SK-N-SH (cell line): Measurements from ENCODE around the gene RAD51B. TPM values are rescaled to one million over a fixed set of nuclear protein-coding genes. Genes with fewer than 3 reads are reported as not detected.

Source experiments
- CTCF ChIA-PET: fragments of 300-600, 350-600 bp; formaldehyde crosslinking; extraction: SDS; loops from one replicate; lab custom pipeline; 2021; lab: Yijun Ruan, JAX
- POLR2A ChIA-PET: fragments of 350-600 bp; sonication (Branson Sonifier 250); formaldehyde crosslinking; extraction: SDS; loops from one replicate; lab custom pipeline; 2020; ENCODE audit warnings: antibody characterized with exemption, inconsistent platforms; lab: Yijun Ruan, JAX
- DNase-seq: peaks from one replicate; pipeline ENCODE4 v3.0.0; 2012
- H2AFZ ChIP-seq: fragments of 200-600 bp; sonication (generic); 2 replicates; pipeline ENCODE4 v1.8.1; 2016; ENCODE audit warnings: antibody characterized with exemption, mild to moderate bottlenecking, low read depth
- H3F3A ChIP-seq: fragments of 200-600 bp; sonication (generic); replicated peaks from 2 replicates; pipeline ENCODE3; 2016; ENCODE audit warnings: antibody characterized with exemption, mild to moderate bottlenecking; ENCODE audit not compliant: insufficient read depth
- H3K27ac ChIP-seq, 2 experiments: fragments of 200-500 bp in 1 of 2; fragments of 200-600 bp in 1 of 2; sonication (Bioruptor generic) in 1 of 2; sonication (generic), shearing (Covaris generic) in 1 of 2; 2 replicates each; pipeline versions ENCODE4 v1.5.1 to v1.6.1; 2014 to 2016; ENCODE audit warnings: low read depth in 2 of 2, inconsistent platforms in 1 of 2, low read length in 1 of 2, mild to moderate bottlenecking in 1 of 2, mixed read lengths in 1 of 2
- H3K27me3 ChIP-seq: fragments of 200-600 bp; sonication (generic), shearing (Covaris generic); 2 replicates; pipeline ENCODE4 v1.6.1; 2016; ENCODE audit warnings: mixed run types; ENCODE audit not compliant: insufficient read depth
- H3K36me3 ChIP-seq, 2 experiments: fragments of 200-500 bp in 1 of 2; fragments of 200-600 bp in 1 of 2; sonication (Bioruptor generic) in 1 of 2; sonication (generic) in 1 of 2; replicated peaks in 1 of 2; 2 replicates each; pipeline versions ENCODE3 to v1.5.1; 2014 to 2016; ENCODE audit warnings: low read length in 1 of 2, mild to moderate bottlenecking in 1 of 2; ENCODE audit not compliant: insufficient read depth in 2 of 2, control insufficient read depth in 1 of 2
- H3K4me1 ChIP-seq, 2 experiments: fragments of 200-500 bp in 1 of 2; fragments of 200-600 bp in 1 of 2; sonication (Bioruptor generic) in 1 of 2; sonication (generic), shearing (Covaris generic) in 1 of 2; 2 replicates each; pipeline versions ENCODE4 v1.5.1 to v1.6.1; 2014 to 2016; ENCODE audit warnings: low read depth in 1 of 2, low read length in 1 of 2, mixed run types in 1 of 2; ENCODE audit not compliant: insufficient read depth in 2 of 2, control insufficient read depth in 1 of 2
- H3K4me2 ChIP-seq: fragments of 200-600 bp; sonication (generic), shearing (Covaris generic); 2 replicates; pipeline ENCODE4 v1.6.1; 2017; ENCODE audit warnings: mixed run types
- H3K4me3 ChIP-seq, 2 experiments: fragments of 200-500 bp in 1 of 2; fragments of 200-600 bp in 1 of 2; sonication (Bioruptor generic) in 1 of 2; sonication (generic), shearing (Covaris generic) in 1 of 2; 2 replicates each; pipeline versions ENCODE4 v1.5.1 to v1.8.1; 2014 to 2016; ENCODE audit warnings: low read depth in 2 of 2, inconsistent platforms in 1 of 2, low read length in 1 of 2, mild to moderate bottlenecking in 1 of 2, mixed read lengths in 1 of 2, moderate library complexity in 1 of 2
- H3K79me2 ChIP-seq: fragments of 200-600 bp; sonication (generic); 2 replicates; pipeline ENCODE4 v1.8.1; 2017; ENCODE audit warnings: mild to moderate bottlenecking; ENCODE audit not compliant: insufficient read depth
- H3K9ac ChIP-seq: fragments of 200-600 bp; sonication (generic); 2 replicates; pipeline ENCODE4 v1.6.1; 2017; ENCODE audit warnings: mixed run types
- H3K9me2 ChIP-seq: fragments of 200-600 bp; sonication (generic); 2 replicates; pipeline ENCODE4 v1.6.1; 2017; ENCODE audit warnings: mixed run types
- H3K9me3 ChIP-seq: fragments of 200-600 bp; sonication (generic); 2 replicates; pipeline ENCODE4 v1.6.1; 2017; ENCODE audit warnings: mixed run types, mild to moderate bottlenecking, moderate library complexity
- H4K20me1 ChIP-seq: fragments of 200-600 bp; sonication (generic); 2 replicates; pipeline ENCODE4 v1.6.1; 2017; ENCODE audit warnings: mild to moderate bottlenecking, mixed run types; ENCODE audit not compliant: insufficient read depth
- CHD2 ChIP-seq: fragments of 150-350 bp; IDR thresholded peaks from 2 replicates; pipeline ENCODE4 v1.6.1; 2018; ENCODE audit warnings: low read length; ENCODE audit not compliant: partially characterized antibody
- EP300 ChIP-seq, 2 experiments: IDR thresholded peaks; 2 replicates each; pipeline versions ENCODE4 v1.4.0 to v1.6.1; 2012; ENCODE audit warnings: borderline replicate concordance in 1 of 2, low read depth in 1 of 2, low read length in 1 of 2
- FOSL2 ChIP-seq: IDR thresholded peaks from 2 replicates; pipeline ENCODE4 v1.4.0; 2012; ENCODE audit warnings: low read depth, mild to moderate bottlenecking, moderate library complexity, borderline replicate concordance
- FOXJ3 ChIP-seq: sonication (generic); formaldehyde crosslinking; IDR thresholded peaks from 2 replicates; pipeline ENCODE4 v1.5.1; 2020; ENCODE audit warnings: mild to moderate bottlenecking, missing genetic modification reagents
- FOXM1 ChIP-seq: IDR thresholded peaks from 2 replicates; pipeline ENCODE4 v1.4.0; 2012; ENCODE audit warnings: low read depth, mild to moderate bottlenecking
- JUND ChIP-seq: IDR thresholded peaks from 2 replicates; pipeline ENCODE4 v1.4.0; 2012
- MAX ChIP-seq: IDR thresholded peaks from 2 replicates; pipeline ENCODE4 v1.4.0; 2012; ENCODE audit warnings: low read depth
- MEF2A ChIP-seq: IDR thresholded peaks from 2 replicates; pipeline ENCODE4 v1.4.0; 2012; ENCODE audit warnings: low read depth, borderline replicate concordance
- NFIC ChIP-seq: IDR thresholded peaks from 2 replicates; pipeline ENCODE4 v1.4.0; 2012; ENCODE audit warnings: borderline replicate concordance
- POLR2AphosphoS5 ChIP-seq: IDR thresholded peaks from 2 replicates; pipeline ENCODE4 v1.6.1; 2012; ENCODE audit warnings: low read depth, low read length
- RAD21 ChIP-seq: IDR thresholded peaks from 2 replicates; pipeline ENCODE4 v1.6.1; 2012; ENCODE audit warnings: mild to moderate bottlenecking, low read length
- RFX5 ChIP-seq: IDR thresholded peaks from 2 replicates; pipeline ENCODE4 v1.6.1; 2012; ENCODE audit warnings: mild to moderate bottlenecking, improper control_type of control experiment, low read length
- RXRA ChIP-seq: IDR thresholded peaks from 2 replicates; pipeline ENCODE4 v1.4.0; 2012; ENCODE audit warnings: low read depth, mild to moderate bottlenecking, borderline replicate concordance
- SIN3A ChIP-seq: IDR thresholded peaks from 2 replicates; pipeline ENCODE4 v1.6.1; 2012; ENCODE audit warnings: low read depth, mild to moderate bottlenecking, low read length, moderate library complexity, borderline replicate concordance
- TAF1 ChIP-seq: IDR thresholded peaks from 2 replicates; pipeline ENCODE4 v1.6.1; 2012; ENCODE audit warnings: low read depth, mild to moderate bottlenecking, low read length, moderate library complexity, borderline replicate concordance
- TCF12 ChIP-seq: IDR thresholded peaks from 2 replicates; pipeline ENCODE4 v1.4.0; 2012
- TEAD4 ChIP-seq: IDR thresholded peaks from 2 replicates; pipeline ENCODE4 v1.4.0; 2012; ENCODE audit warnings: mild to moderate bottlenecking, borderline replicate concordance; ENCODE audit not compliant: insufficient read depth
- USF1 ChIP-seq: IDR thresholded peaks from 2 replicates; pipeline ENCODE4 v1.4.0; 2012; ENCODE audit warnings: low read depth, borderline replicate concordance
- WGBS: methylation state at CpG from one replicate; pipeline ENCODE4 v1.1.6; 2017; ENCODE audit warnings: low lambda C conversion rate; 5-methylcytosine and 5-hydroxymethylcytosine counted together
- polyA plus RNA-seq, 3 experiments: library from polyadenylated mRNA; depleted of rRNA; stranded (reverse); fragments of >200 nt; gene quantifications; 2 replicates each; pipeline ENCODE4 v1.2.3, GENCODE V29; 2012
- TF ChIP-seq, protein P1 (sequence below): fragments of 150-350 bp; IDR thresholded peaks from 2 replicates; pipeline ENCODE4 v1.6.1; 2017; ENCODE audit warnings: antibody characterized with exemption, low read length, low read depth, borderline replicate concordance
- TF ChIP-seq, protein P2 (sequence below): IDR thresholded peaks from 2 replicates; pipeline ENCODE4; 2012

RAD51B gene
- polyA plus RNA-seq, 1 of the 3 experiments (the other 2 are of a cell fraction): 6.0 TPM

- TF ChIP-seq, protein P1, sequence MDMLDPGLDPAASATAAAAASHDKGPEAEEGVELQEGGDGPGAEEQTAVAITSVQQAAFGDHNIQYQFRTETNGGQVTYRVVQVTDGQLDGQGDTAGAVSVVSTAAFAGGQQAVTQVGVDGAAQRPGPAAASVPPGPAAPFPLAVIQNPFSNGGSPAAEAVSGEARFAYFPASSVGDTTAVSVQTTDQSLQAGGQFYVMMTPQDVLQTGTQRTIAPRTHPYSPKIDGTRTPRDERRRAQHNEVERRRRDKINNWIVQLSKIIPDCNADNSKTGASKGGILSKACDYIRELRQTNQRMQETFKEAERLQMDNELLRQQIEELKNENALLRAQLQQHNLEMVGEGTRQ: no peak
Measured at GRCh38 chr14:68124050-68124449, 304.5 kb downstream of the RAD51B start (continued).

DNA sequence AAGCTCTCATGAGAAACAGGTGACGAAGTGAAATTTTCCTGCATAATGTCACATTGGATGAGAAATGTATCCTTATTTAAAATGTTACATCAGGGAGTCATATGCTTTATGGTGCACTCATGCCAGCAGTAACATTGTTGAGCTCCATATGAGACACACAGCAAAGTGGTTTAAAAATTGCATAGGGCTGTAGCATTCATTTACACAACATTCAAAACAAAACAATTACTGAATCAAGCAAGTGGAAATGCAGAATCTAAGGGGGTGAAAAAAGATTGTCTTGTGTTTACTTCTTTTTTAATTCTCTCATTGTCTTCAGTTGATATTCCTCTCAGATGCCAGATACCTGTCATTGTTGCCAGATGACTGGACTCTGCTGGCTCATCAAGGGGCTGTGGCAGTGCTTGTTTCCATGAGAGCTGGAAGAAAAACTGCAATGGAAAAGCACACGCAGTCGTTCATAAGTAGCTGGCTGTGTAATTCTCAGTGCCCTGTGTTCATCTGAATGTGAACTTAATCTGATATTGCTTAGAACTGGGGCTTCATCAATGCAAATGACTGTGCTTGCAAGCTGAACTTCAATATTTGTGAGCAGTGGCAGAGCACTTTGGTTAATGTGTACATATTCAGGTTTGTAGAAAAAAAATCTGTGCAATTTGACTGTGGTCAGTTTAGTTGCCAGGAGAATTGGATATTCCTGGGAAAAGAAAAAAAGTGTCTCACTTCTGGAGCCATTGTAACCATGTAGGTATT, 305.6 kb downstream of the RAD51B start:
- no peaks in the 10 kb centered on the region for H3K27me3 ChIP-seq
- TF ChIP-seq POLR2AphosphoS5 (no peak), RXRA (peak; percentile 41; the same call in 1 of the 2 replicates), MEF2A (peak; percentile 47; the same call in 1 of the 2 replicates), FOSL2 (peak; percentile 91), TEAD4 (peak; percentile 85), CHD2 (no peak), TAF1 (no peak), RFX5 (no peak), EP300 (IDR thresholded peaks at IDR 0.05; ENCODE audit: borderline replicate concordance in 1 of 2, low read depth in 1 of 2, low read length in 1 of 2) (peak in 1 of 2 experiments; percentile 62; a peak in 2 of 4 replicates), JUND (peak; percentile 88), SIN3A (no peak), FOXJ3 (CRISPR knock-in tag) (no peak), RAD21 (no peak), FOXM1 (0 out of 2 replicates have a peak, but pooled peaks have one; percentile 18), NFIC (peak; percentile 73), USF1 (no peak), TCF12 (peak; percentile 74), MAX (peak; percentile 44; the same call in 1 of the 2 replicates)
- TF ChIP-seq, protein P2, sequence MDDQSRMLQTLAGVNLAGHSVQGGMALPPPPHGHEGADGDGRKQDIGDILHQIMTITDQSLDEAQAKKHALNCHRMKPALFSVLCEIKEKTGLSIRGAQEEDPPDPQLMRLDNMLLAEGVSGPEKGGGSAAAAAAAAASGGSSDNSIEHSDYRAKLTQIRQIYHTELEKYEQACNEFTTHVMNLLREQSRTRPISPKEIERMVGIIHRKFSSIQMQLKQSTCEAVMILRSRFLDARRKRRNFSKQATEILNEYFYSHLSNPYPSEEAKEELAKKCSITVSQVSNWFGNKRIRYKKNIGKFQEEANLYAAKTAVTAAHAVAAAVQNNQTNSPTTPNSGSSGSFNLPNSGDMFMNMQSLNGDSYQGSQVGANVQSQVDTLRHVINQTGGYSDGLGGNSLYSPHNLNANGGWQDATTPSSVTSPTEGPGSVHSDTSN: peak; percentile 48
- peaks cover 0 to 13% of the 10 kb centered on the region in 2 experiments; a peak in 3 of 4 replicates for H3K4me1 ChIP-seq
- POLR2A ChIA-PET: no interaction called here
- H3K27ac ChIP-seq: peak overlapping the region; percentile 88 to 96; a peak in 3 of 4 replicates
- H3K79me2 ChIP-seq: no peaks in the 10 kb centered on the region
- H3K9me2 ChIP-seq: no peaks in the 10 kb centered on the region
- peak overlapping the region; percentile 73 for H3K9ac ChIP-seq
- peak overlapping the region in 1 of 2 experiments; percentile 7; a peak in 1 of 4 replicates for H3K4me3 ChIP-seq
- H3K36me3 ChIP-seq: no peaks in the 10 kb centered on the region
- peak overlapping the region; percentile 52 for H3K4me2 ChIP-seq
- H4K20me1 ChIP-seq: no peaks in the 10 kb centered on the region
- no peak overlapping the region for H2AFZ ChIP-seq
- no peak for DNase-seq
- CTCF ChIA-PET: interaction anchor here (0.7 to 1.5 kb wide), 4 partner anchors 8 to 182 kb away, joined by 3 to 5 read pairs (median 3); no protein-coding TSS in a partner anchor
- H3F3A ChIP-seq: peaks cover 20% of the 10 kb centered on the region
- 17% methylated on average over 3 of the region's 3 CpGs for WGBS
- no peaks in the 10 kb centered on the region for H3K9me3 ChIP-seq
